ENCODE results near the gene C13orf42. TPM values are rescaled to one million over a fixed set of nuclear protein-coding genes. Genes with fewer than 3 reads are reported as not detected.

Gene C13orf42
- total RNA-seq, 6 donors from 2014 or later: not detected

- no peaks in the 10 kb centered on the region for H3K27me3 ChIP-seq
- WGBS, 2 donors: 85 to 87% methylated on average over 8 of the region's 8 CpGs
- H3K9me3 ChIP-seq: no peaks in the 10 kb centered on the region
- H3K36me3 ChIP-seq: no peaks in the 10 kb centered on the region
- DNase-seq (no peak), ATAC-seq (ENCODE audit: low FRiP score in 2 of 2) (no peak)
- TF ChIP-seq EP300 (IDR thresholded peaks at IDR 0.05) (no peak), POLR2A (IDR thresholded peaks at IDR 0.05) (no peak), POLR2AphosphoS5 (IDR thresholded peaks at IDR 0.05) (no peak), CTCF (IDR thresholded peaks at IDR 0.05) (no peak)
- no peak overlapping the region for H3K4me3 ChIP-seq
- H3K4me1 ChIP-seq: peaks cover 0 to 3% (median 0%) of the 10 kb centered on the region in 4 donors
- no peak overlapping the region for H3K27ac ChIP-seq
These were observed 44.9 kb upstream of the C13orf42 start for GRCh38 chr13:51155776-51156515.

DNA sequence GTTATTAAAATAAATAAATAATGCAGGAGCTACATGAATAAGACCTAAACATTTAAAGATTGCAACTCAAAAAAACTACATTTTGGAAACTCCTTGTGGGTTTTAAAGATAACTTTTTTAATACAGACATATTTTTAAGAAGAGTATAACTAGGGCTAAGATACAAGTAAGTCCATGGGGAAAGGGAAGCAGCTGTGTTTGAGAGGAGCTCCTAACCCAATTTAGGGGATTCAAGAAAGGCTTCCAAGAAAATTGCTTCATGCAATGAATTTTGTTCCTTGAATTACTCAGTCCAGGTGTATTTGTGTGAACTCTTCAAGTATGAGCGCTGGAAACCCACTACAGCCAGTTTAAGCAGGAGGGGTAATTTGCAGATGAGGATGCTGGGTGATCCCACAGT, 44.1 kb upstream of the C13orf42 start:
- no peak for ATAC-seq (ENCODE audit: low FRiP score in 2 of 2)

DNA sequence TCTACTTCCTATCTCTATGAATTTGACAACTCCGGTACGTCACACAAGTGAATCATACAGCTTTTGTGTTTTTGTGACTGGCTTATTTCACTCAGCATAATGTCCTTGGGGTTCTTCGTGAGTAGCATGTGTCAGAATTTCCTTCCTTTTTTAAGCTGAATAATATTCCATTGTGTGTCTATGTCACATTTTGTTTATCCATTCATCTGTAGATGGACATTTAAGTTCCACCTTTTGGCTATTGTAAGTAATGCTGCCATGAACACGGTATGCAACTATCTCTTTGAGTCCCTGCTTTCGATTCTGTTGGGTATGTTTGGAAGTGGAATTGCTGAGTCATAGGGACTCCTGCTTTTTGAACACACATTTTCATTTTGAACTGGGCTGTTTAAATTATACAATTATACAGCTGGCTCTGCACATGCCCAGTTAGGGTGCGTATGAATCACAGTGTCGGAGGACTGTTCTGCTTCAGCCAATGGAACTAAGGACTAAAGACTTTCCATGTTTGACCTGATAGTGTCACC, 43.0 kb upstream of the C13orf42 start:
- Histone ChIP-seq H3K9me3 (no peaks in the 10 kb centered on the region), H3K4me3 (no peak overlapping the region), H3K36me3 (no peaks in the 10 kb centered on the region), H3K27ac (no peak overlapping the region), H3K27me3 (no peaks in the 10 kb centered on the region), H3K4me1 (peaks cover 0 to 3% (median 0%) of the 10 kb centered on the region in 4 donors)
- ATAC-seq (ENCODE audit: low FRiP score in 2 of 2) (peak in 1 of 2 donors; percentile 44), DNase-seq (no peak)
- TF ChIP-seq POLR2A (IDR thresholded peaks at IDR 0.05) (no peak), POLR2AphosphoS5 (IDR thresholded peaks at IDR 0.05) (no peak), EP300 (IDR thresholded peaks at IDR 0.05) (no peak), CTCF (IDR thresholded peaks at IDR 0.05) (no peak)
- WGBS, 2 donors: 56 to 64% methylated on average over 7 of the region's 7 CpGs

More for the DNA sequence above, 44.1 kb upstream of the C13orf42 start:
- no peak overlapping the region for H3K4me3 ChIP-seq
- H3K27ac ChIP-seq: no peak overlapping the region
- no peaks in the 10 kb centered on the region for H3K27me3 ChIP-seq
- peaks cover 0 to 3% (median 0%) of the 10 kb centered on the region in 4 donors for H3K4me1 ChIP-seq
- 87 to 100% methylated on average over 1 of the region's 1 CpG for WGBS, 2 donors
- no peaks in the 10 kb centered on the region for H3K9me3 ChIP-seq
- no peaks in the 10 kb centered on the region for H3K36me3 ChIP-seq
- no peak for TF ChIP-seq POLR2AphosphoS5 (IDR thresholded peaks at IDR 0.05)
- no peak for TF ChIP-seq POLR2A (IDR thresholded peaks at IDR 0.05)
- TF ChIP-seq EP300 (IDR thresholded peaks at IDR 0.05): no peak
- no peak for TF ChIP-seq CTCF (IDR thresholded peaks at IDR 0.05)
- DNase-seq: no peak

GRCh38 chr13:51153527-51153926, 42.5 kb upstream of the C13orf42 start:
- DNase-seq: no peak
- H3K27me3 ChIP-seq: no peaks in the 10 kb centered on the region
- no peak for TF ChIP-seq POLR2A (IDR thresholded peaks at IDR 0.05)
- no peak for TF ChIP-seq CTCF (IDR thresholded peaks at IDR 0.05)
- TF ChIP-seq POLR2AphosphoS5 (IDR thresholded peaks at IDR 0.05): no peak
- TF ChIP-seq EP300 (IDR thresholded peaks at IDR 0.05): no peak
- no peak overlapping the region for H3K4me3 ChIP-seq
- ATAC-seq (ENCODE audit: low FRiP score in 2 of 2): no peak
- H3K9me3 ChIP-seq: no peaks in the 10 kb centered on the region
- 71 to 72% methylated on average over 8 of the region's 8 CpGs for WGBS, 2 donors
- H3K36me3 ChIP-seq: no peaks in the 10 kb centered on the region
- H3K4me1 ChIP-seq: peaks cover 0 to 3% (median 3%) of the 10 kb centered on the region in 4 donors
- no peak overlapping the region for H3K27ac ChIP-seq
